HG03432 (cell line): ENCODE results near the gene RAP1GDS1.
"Not testable (repeated sequence)": the region's sequence is repeated elsewhere in the genome, so short reads cannot be mapped to it uniquely, and the experiment has no call there.

Source experiments
- ATAC-seq: cut with Tn5 transposase; IDR thresholded peaks from one replicate; pipeline ENCODE4 v1.9.1; 2021; ENCODE audit warnings: mild to moderate bottlenecking, moderate library complexity; ENCODE audit not compliant: unreplicated experiment

Gene RAP1GDS1

GRCh38 chr4:98423009-98423408, 161.8 kb downstream of the RAP1GDS1 start:
- no peak for ATAC-seq

DNA sequence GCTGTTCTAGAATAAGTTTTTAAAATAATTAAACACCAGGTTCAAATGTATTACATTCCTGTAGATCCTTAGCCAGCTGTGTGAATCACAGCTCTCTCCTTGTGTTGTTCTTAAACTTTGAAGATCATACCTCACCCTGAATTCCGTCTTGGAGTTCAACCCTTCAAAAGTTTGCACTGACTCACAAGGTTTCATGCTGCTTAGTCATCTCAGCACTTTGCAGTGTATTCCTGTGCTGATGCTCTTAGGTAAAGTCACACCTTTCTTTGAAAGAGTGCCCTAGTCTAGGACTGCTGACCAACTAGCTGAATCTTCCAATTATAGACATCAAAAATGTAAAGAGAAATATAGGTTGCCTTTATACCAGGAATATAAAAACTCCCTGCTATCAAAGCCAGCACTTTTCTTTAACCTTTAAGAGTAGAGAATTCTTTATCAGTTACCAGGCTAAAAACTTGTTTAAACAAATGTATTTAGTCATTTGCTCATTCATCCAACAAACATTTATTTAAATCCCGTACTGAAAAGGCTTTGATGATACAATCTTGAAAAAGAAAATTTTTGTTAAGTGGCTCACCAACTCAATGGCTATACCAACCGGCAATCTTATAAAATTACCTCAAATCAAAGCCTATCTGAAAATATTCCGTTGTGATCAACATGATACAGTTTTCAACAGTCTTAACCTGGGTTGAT, 169.7 kb downstream of the RAP1GDS1 start:
- no peak for ATAC-seq

GRCh38 chr4:98433691-98434090, 172.5 kb downstream of the RAP1GDS1 start:
- no peak for ATAC-seq

DNA sequence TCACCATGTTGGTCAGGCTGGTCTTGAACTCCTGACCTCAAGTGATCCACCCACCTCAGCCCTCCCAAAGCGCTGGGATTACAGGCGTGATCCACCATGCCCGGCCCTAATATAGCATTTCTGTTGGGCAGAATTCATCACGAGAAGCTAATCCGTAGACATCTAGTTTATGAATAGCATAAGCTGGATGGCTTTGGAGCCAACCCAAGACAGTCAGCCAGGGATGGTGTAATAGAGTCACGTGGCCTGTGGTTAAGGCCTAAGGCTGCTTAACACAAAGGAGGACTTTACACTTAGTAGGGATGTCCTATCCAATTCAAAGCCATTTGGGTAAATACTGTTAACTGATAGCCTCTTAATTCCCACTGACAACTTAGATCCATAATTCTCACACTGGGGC, 173.6 kb downstream of the RAP1GDS1 start:
- no peak for ATAC-seq

DNA sequence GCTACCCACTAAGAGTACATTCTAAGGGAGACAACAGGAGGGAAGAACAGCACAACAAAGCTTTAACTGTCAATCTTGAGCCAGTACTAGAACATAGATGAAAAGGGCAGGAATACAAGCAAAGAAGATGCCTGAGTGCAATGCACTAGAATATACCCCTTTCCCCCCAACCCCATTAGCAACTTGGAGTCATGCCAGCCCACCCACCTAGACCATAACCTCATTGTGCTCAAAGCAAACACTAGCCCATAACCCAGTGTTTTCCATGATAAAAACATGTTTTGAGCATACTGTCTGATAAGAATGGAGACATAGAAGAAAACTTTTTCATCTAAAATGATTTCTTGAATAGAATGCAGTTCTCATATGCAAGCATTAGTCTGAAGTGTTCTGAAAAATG, 183.2 kb downstream of the RAP1GDS1 start:
- no peak for ATAC-seq

- peak; percentile 80 for ATAC-seq
These were observed 185.6 kb downstream of the RAP1GDS1 start for GRCh38 chr4:98446499-98447375.

DNA sequence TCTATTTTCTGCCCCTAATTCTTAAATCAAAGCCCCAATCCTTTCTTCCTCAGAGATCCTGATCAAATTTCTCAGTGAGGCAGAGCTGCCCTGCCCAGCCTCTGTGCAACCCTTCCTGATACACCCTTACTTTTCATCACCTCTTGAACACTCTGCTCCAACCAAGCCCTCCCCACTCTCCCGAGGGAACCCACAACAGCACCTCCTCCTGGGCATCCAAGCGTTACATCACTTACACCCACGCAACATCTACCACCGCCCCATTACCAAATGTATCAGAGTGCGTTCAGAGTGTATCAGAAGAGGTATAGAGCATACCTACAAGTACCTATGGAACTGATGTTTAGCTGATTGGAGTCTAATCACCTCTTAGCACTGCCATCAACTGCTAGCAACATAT, 186.5 kb downstream of the RAP1GDS1 start:
- ATAC-seq = peak; percentile 27

DNA sequence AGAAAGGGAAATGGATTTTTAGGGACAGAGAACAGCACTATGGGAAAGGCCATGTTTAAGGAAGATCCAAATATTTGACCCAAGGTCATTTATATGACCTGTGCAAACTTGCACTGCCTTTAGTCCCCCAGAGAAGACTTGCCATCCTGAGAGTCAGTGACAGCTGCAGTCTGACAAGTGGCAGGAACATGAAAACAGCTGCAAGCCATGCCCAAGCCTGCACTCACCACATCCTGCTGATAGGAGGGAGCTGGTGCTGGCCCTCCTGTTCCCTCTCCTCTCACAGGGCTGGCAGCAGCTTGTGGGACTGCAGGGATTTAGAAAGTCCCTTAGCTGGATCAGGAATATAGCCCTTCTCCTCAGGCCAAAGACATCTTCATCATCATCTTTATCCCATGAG, 187.7 kb downstream of the RAP1GDS1 start:
- peak; percentile 50 for ATAC-seq

GRCh38 chr4:98452091-98452490, 190.9 kb downstream of the RAP1GDS1 start:
- ATAC-seq = no peak

DNA sequence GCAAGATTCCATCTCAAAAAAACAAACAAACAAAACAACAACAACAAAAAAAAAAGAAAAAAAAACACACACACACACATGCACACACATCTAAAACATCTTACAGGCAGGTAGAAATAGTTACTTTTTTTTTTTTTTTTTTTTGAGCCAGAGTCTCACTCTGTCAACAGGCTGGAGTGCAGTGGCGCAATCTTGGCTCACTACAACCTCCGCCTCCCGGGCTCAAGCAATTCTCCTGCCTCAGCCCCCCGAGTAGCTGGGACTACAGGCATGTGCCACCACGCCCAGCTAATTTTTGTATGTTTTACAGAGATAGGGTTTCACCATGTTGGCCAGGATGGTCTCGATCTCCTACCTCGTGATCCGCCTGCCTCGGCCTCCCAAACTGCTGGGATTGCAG, 196.2 kb downstream of the RAP1GDS1 start:
- not testable (repeated sequence) for ATAC-seq

DNA sequence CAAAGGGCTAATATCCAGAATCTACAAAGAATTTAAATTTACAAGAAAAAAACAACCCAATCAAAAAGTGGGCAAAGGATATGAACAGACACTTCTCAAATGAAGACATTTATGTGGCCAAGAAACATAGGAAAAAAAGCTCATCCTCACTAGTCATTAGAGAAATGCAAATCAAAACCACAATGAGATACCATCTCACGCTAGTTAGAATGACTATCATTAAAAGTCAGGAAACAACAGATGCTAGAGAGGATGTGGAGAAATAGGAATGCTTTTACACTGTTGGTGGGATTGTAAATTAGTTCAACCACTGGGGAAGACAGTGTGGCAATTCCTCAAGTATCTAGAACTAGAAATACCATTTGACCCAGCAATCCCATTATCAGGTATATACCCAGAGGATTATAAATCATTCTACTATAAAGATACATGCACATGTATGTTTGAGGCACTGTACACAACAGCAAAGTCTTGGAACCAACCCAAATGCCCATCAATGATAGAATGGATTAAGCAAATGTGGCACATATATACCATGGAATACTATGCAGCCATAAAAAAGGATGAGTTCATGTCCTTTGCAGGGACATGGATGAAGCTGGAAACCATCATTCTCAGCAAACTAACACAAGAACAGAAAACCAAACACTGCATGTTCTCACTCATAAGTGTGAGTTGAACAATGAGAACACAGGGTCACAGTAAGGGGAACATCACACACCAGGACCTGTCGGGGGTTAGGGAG, 200.1 kb downstream of the RAP1GDS1 start:
- not testable (repeated sequence) for ATAC-seq

DNA sequence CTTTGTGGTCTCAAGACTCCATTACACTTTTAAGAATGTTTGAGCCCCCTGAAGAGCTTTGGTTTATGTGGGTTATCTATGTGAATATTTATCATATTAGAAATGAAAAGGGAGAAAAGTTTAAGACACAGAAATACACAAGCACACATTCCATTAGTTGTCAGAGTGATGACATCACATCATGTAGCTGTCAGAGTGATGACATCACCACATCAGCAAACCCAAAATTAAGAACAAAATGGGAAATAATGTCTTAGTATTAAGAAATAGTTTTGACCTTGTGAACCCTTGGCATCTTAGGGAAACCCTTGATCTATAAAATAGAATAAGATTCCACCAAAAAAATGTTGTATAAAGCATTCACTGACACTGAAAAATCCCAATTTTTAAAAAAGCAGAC, 201.3 kb downstream of the RAP1GDS1 start:
- no peak for ATAC-seq

DNA sequence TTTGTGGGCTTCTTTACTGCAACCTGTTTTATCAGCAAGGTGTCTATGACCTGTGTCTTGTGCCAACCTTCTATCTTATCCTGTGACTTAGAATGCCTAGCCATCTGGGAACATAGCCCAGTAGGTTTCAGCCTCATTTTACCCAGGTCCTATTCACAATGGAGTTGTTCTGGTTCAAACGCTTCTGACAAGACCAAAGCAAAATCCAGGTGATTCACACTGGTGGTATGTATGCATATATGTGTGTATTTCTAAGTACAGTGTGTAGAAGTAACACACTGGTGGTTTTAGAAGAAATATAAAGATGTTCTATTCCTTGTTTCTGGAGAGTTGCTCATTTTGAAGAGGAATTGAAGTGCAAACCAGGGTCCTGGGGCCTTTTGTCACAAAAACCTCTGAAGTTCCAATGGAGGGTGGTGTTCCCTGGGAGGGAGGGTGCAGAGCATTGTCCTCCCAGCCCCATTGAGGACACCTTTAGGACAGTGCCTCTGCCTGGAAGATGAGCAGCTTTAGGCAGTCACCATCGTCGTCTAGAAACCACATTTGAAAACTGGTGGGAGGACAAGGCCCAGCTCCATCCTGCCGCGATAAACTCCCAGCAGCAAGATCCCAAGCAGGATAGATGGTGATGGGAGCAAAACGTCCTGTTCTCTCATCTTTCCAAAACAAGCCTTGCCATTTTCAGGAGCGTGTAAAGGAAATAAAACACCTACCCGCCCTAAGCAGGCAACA, 205.8 kb downstream of the RAP1GDS1 start:
- ATAC-seq = peak; percentile 13

DNA sequence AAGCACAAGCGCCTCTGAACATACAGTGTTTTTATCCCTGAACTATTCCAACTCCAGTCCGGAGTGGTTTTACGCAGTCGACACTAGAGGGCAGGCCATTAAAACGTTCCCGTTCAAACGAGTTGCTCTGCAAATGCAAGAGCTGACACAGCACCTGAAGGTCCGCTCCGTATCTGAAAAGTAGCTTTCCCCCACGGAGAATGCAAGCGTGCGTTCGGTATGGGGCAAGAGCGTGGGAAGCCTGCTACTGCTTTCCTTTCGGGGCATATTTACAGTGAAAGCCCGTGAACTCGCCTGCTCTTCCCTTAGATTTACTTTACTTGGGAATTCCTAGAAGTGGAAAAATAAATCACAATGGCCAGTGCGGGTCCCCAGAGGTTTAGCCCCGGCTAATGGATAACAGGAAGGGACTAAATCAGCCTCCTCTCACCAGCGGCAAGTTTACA, 206.5 kb downstream of the RAP1GDS1 start:
- peak; percentile 97 for ATAC-seq

DNA sequence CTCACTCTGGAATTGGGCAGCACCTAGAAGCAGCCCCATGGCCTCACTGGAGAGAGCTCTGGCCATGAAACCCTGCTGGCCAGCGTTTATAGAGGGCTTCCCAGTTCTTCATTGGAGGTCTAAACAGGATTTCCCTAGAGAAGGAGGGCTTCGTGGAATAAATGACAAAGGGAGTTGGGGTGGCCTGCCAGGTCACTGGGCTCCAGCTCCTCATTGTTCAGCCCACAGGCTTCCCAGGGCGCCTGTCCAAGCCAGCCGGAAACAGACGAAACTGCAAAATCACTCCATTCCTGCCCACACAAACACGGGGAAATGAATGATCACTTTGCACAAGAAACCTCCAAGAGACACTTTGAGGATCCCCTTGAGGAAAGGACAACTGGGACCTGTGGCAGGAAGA, 207.5 kb downstream of the RAP1GDS1 start:
- ATAC-seq = no peak

DNA sequence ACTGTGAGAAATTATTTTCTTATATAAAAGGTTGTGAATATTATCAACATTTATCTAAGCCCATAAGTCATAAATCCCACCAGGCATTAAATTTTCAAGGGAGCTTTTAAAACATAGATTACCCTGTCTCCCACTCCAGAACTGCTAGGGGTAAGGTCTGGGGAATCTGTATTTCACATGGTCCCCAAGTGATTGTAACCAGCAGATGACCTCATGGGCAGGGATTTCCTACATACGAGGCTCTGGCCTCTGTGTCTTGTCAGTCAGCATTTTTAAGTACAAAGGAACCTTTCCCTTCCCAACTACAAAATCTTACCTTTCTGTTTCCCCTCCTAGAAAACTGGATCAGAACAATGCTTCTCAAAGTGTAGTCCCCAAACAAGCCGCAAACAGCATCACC, 208.6 kb downstream of the RAP1GDS1 start:
- ATAC-seq = no peak

GRCh38 chr4:98470366-98470765, 209.2 kb downstream of the RAP1GDS1 start:
- ATAC-seq = no peak

DNA sequence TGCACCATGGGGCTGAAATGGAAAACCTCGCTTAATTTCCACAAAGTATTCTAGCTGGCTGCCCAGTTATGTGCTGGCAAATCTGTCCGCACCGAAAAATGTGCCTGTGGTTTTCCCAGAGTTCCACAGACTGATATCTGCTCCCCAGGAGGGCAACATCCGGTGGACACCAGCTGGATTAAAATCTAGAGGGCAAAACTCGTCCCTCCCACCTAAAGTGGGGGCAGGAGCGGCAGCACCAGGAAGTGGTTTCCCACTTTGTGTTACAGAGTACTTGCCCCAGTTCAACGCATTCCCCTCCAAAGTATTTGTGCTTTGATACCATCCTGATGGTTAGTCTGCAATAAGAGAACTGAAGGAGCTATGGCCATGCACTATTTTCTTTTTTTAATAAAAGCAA, 209.6 kb downstream of the RAP1GDS1 start:
- no peak for ATAC-seq

GRCh38 chr4:98473046-98473445, 211.9 kb downstream of the RAP1GDS1 start:
- no peak for ATAC-seq

DNA sequence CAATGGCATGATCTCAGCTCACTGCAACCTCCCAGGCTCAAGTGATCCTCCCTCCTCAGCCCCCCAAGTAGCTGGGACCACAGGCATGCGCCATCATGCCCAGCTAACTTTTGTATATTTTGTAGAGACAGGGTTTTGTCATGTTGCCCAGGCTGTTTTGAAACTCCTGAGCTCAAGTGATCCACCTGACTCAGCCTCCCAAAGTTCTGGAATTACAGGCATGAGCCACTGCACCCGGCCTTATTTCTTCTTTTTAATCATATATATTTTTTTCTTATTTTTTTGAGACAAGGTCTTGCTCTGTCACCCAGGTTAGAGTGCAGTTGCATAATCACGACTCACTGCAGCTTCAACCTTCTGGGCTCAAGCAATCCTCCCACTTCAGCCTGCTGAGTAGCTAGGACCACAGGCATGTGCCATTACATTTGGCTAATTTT, 213.2 kb downstream of the RAP1GDS1 start:
- ATAC-seq = no peak

- ATAC-seq = no peak
These were observed 215.7 kb downstream of the RAP1GDS1 start for GRCh38 chr4:98476891-98477290.
